HCT116 (cell line): ENCODE results near the gene IRF3. TPM values are rescaled to one million over a fixed set of nuclear protein-coding genes. Genes with fewer than 3 reads are reported as not detected.

Experiments
- ATAC-seq: fragments of 200-7000 bp; cut with Tn5 transposase; 2 replicates; pipeline ENCODE4 v1.9.1; 2020; ENCODE audit warnings: mild to moderate bottlenecking, moderate library complexity
- BruUV-seq: library from RNA; stranded (reverse); fragments of 400-500 nt; replicated peaks from 2 replicates; lab custom pipeline; 2021; lab: Mats Ljungman, UMichigan
- CTCF ChIA-PET: fragments of 300-600 bp; sonication (Branson Sonifier 250); formaldehyde crosslinking; loops from one replicate; lab custom pipeline; 2021; ENCODE audit warnings: antibody characterized with exemption; lab: Charles Lee
- POLR2A ChIA-PET: fragments of 300-600, 350-600 bp; sonication (Branson Sonifier 250); formaldehyde crosslinking; loops from one replicate; lab custom pipeline; 2021; ENCODE audit warnings: antibody characterized with exemption; lab: Charles Lee
- RAD21 ChIA-PET, 2 experiments: fragments of 300-600 bp; sonication (Branson Sonifier 250); formaldehyde crosslinking; loops; one replicate each; lab custom pipeline; 2023; ENCODE audit warnings: low total read pairs in 2 of 2; ENCODE audit not compliant: uncharacterized antibody in 2 of 2, unreplicated experiment in 2 of 2, low non-redundant PET in 1 of 2; lab: Charles Lee
- DNase-seq: peaks from one replicate; pipeline ENCODE4 v3.0.0-alpha.2; 2010; ENCODE audit warnings: low read depth, low spot score
- H2AFZ ChIP-seq: fragments of 200-600 bp; shearing (Covaris generic), sonication (generic); 2 replicates; pipeline ENCODE4 v1.6.1; 2017; ENCODE audit warnings: low read depth, mixed run types, mixed read lengths, antibody characterized with exemption, low read length; ENCODE audit not compliant: poor library complexity, severe bottlenecking
- H3K27ac ChIP-seq: 2 replicates; pipeline ENCODE4 v1.5.1; 2012; ENCODE audit warnings: low read depth, low read length
- H3K27me3 ChIP-seq: fragments of 200-600 bp; sonication (generic); 2 replicates; pipeline ENCODE4 v1.6.1; 2016; ENCODE audit warnings: mixed run types, low read length, mixed read lengths; ENCODE audit not compliant: insufficient read depth
- H3K36me3 ChIP-seq, 2 experiments: fragments of 200-500 bp in 1 of 2; fragments of 200-600 bp in 1 of 2; sonication (Bioruptor generic) in 1 of 2; sonication (generic) in 1 of 2; 2 replicates each; pipeline versions ENCODE4 v1.5.1 to v1.6.1; 2014 to 2016; ENCODE audit warnings: low read length in 2 of 2, inconsistent platforms in 1 of 2, mixed read lengths in 1 of 2, mixed run types in 1 of 2; ENCODE audit not compliant: insufficient read depth in 2 of 2, control insufficient read depth in 1 of 2
- H3K4me1 ChIP-seq, 2 experiments: fragments of 200-600 bp in 1 of 2; sonication (generic) in 1 of 2; 2 replicates each; pipeline versions ENCODE4 v1.5.1 to v1.6.1; 2012 to 2017; ENCODE audit warnings: low read length in 2 of 2, inconsistent platforms in 1 of 2, mild to moderate bottlenecking in 1 of 2, mixed read lengths in 1 of 2, mixed run types in 1 of 2, moderate library complexity in 1 of 2; ENCODE audit not compliant: insufficient read depth in 2 of 2, control insufficient read depth in 1 of 2
- H3K4me2 ChIP-seq: fragments of 200-600 bp; sonication (generic); 2 replicates; pipeline ENCODE4 v1.6.1; 2017; ENCODE audit warnings: mixed run types, low read length, mixed read lengths
- H3K4me3 ChIP-seq, 2 experiments: fragments of 200-600 bp in 1 of 2; sonication (generic) in 1 of 2; replicated peaks in 1 of 2; 2 replicates each; pipeline ENCODE4 v1.5.1; 2011 to 2016; ENCODE audit warnings: low read length in 2 of 2, control low read depth in 1 of 2, low read depth in 1 of 2, mild to moderate bottlenecking in 1 of 2, mixed read lengths in 1 of 2, mixed run types in 1 of 2
- H3K79me2 ChIP-seq: fragments of 200-600 bp; sonication (generic); 2 replicates; pipeline ENCODE4 v1.6.1; 2017; ENCODE audit warnings: mild to moderate bottlenecking, mixed run types, low read length, moderate library complexity, mixed read lengths; ENCODE audit not compliant: insufficient read depth
- H3K9ac ChIP-seq: fragments of 200-600 bp; sonication (generic); 2 replicates; pipeline ENCODE4 v1.6.1; 2016; ENCODE audit warnings: low read length, mixed read lengths
- H3K9me2 ChIP-seq: fragments of 200-600 bp; sonication (generic), shearing (Covaris generic); 2 replicates; pipeline ENCODE4 v1.6.1; 2017; ENCODE audit warnings: mixed run types, mild to moderate bottlenecking, moderate library complexity; ENCODE audit not compliant: insufficient read depth
- H3K9me3 ChIP-seq, 2 experiments: fragments of 200-500 bp in 1 of 2; fragments of 200-600 bp in 1 of 2; sonication (Bioruptor generic) in 1 of 2; sonication (generic) in 1 of 2; 2 replicates each; pipeline ENCODE4 v1.6.1; 2014 to 2017; ENCODE audit warnings: low read length in 2 of 2, mixed read lengths in 2 of 2, inconsistent platforms in 1 of 2, low read depth in 1 of 2, mild to moderate bottlenecking in 1 of 2, mixed run types in 1 of 2, moderate library complexity in 1 of 2; ENCODE audit not compliant: control insufficient read depth in 1 of 2, insufficient read depth in 1 of 2
- H4K20me1 ChIP-seq: fragments of 200-600 bp; sonication (generic), shearing (Covaris generic); 2 replicates; pipeline ENCODE4 v1.6.1; 2017; ENCODE audit warnings: mixed run types, mild to moderate bottlenecking, moderate library complexity; ENCODE audit not compliant: insufficient read depth
- CBX3 ChIP-seq: IDR thresholded peaks from 2 replicates; pipeline ENCODE4 v1.6.1; 2012; ENCODE audit warnings: low read depth
- CEBPB ChIP-seq: IDR thresholded peaks from 2 replicates; pipeline ENCODE4 v1.6.1; 2012; ENCODE audit warnings: low read depth
- FOSL1 ChIP-seq: IDR thresholded peaks from 2 replicates; pipeline ENCODE4 v1.6.1; 2012; ENCODE audit warnings: low read depth
- MAX ChIP-seq: IDR thresholded peaks from 2 replicates; pipeline ENCODE4 v1.6.1; 2012
- POLR2AphosphoS5 ChIP-seq: IDR thresholded peaks from 2 replicates; pipeline ENCODE4 v1.6.1; 2011; ENCODE audit warnings: mild to moderate bottlenecking, low read depth, low read length, moderate library complexity
- RAD21 ChIP-seq: IDR thresholded peaks from 2 replicates; pipeline ENCODE4 v1.6.1; 2012; ENCODE audit warnings: low read depth, mild to moderate bottlenecking
- SIN3A ChIP-seq: IDR thresholded peaks from 2 replicates; pipeline ENCODE4 v1.6.1; 2012; ENCODE audit warnings: low read depth
- TCF7L2 ChIP-seq: IDR thresholded peaks from 2 replicates; pipeline ENCODE4 v1.7.0; 2011; ENCODE audit warnings: borderline replicate concordance, inconsistent platforms; ENCODE audit not compliant: insufficient read depth, insufficient read length; ENCODE audit errors: extremely low read depth
- YY1 ChIP-seq: IDR thresholded peaks from 2 replicates; pipeline ENCODE4 v1.6.1; 2011; ENCODE audit warnings: low read length, low read depth, moderate library complexity, mild to moderate bottlenecking; ENCODE audit not compliant: insufficient replicate concordance; ENCODE audit errors: extremely low read depth
- ZFX ChIP-seq: fragments of 450-650 bp; IDR thresholded peaks from 2 replicates; pipeline ENCODE4 v1.6.1; 2017
- intact Hi-C: fragments of 100-400 bp; cut with micrococcal nuclease; formaldehyde crosslinking; loops from 2 replicates; pipeline ENCODE4 v1.10.0; 2022
- total RNA-seq: library from RNA; stranded (reverse); gene quantifications from one replicate; pipeline ENCODE4 v1.2.1, GENCODE V29; 2021; ENCODE audit not compliant: unreplicated experiment
- TF ChIP-seq, protein P1 (sequence below): IDR thresholded peaks from 2 replicates; pipeline ENCODE4 v1.6.1; 2011; ENCODE audit warnings: mild to moderate bottlenecking, low read length, moderate library complexity; ENCODE audit not compliant: insufficient replicate concordance; ENCODE audit errors: extremely low read depth
- TF ChIP-seq, protein P2 (sequence below): IDR thresholded peaks from 2 replicates; pipeline ENCODE4 v1.6.1; 2012

Gene IRF3
- total RNA-seq, 1 experiment from 2014 or later = 129 TPM

DNA sequence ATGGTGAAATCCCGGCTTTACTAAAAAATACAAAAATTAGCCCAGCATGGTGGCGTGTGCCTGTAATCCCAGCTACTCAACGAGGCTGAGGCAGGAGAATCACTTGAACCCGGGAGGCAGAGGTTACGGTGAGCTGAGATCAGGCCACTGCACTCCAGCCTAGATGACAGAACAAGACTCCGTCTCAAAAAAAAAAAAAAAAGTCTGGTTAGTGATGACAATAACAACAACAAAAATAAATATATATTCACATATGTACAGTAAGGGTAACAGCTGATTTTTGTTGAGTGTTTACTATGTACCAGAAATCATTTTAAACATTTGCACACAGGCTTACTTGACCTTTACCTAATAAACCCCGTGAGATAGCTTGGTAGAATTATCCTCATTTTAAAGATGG lies 48.7 kb downstream of the IRF3 start:
- CTCF ChIA-PET = no interaction called here
- Histone ChIP-seq H3K27me3 (no peaks in the 10 kb centered on the region), H3K4me3 (no peak overlapping the region), H3K36me3 (peaks cover 21 to 28% of the 10 kb centered on the region in 2 experiments; a peak in 3 of 4 replicates), H3K4me2 (no peak overlapping the region), H3K27ac (no peak overlapping the region), H3K9me3 (no peaks in the 10 kb centered on the region), H3K4me1 (peaks cover 28 to 31% of the 10 kb centered on the region in 2 experiments), H2AFZ (no peak overlapping the region), H3K9ac (no peak overlapping the region), H3K79me2 (peaks cover 41% of the 10 kb centered on the region), H3K9me2 (no peaks in the 10 kb centered on the region), H4K20me1 (peaks cover 7% of the 10 kb centered on the region; the same call in 1 of the 2 replicates)
- no peak for ATAC-seq
- BruUV-seq = no TSS peak
- no peak for DNase-seq
- POLR2A ChIA-PET = interaction anchor here (0.6 kb wide), 2 partner anchors 623 to 736 kb away, joined by 3 to 4 read pairs; partner anchors contain the start of gene RUVBL2
- RAD21 ChIA-PET = no interaction called here
- no peak for TF ChIP-seq TCF7L2
- no peak for TF ChIP-seq MAX
- TF ChIP-seq CBX3 = no peak
- no peak for TF ChIP-seq CEBPB
- TF ChIP-seq, protein P1, sequence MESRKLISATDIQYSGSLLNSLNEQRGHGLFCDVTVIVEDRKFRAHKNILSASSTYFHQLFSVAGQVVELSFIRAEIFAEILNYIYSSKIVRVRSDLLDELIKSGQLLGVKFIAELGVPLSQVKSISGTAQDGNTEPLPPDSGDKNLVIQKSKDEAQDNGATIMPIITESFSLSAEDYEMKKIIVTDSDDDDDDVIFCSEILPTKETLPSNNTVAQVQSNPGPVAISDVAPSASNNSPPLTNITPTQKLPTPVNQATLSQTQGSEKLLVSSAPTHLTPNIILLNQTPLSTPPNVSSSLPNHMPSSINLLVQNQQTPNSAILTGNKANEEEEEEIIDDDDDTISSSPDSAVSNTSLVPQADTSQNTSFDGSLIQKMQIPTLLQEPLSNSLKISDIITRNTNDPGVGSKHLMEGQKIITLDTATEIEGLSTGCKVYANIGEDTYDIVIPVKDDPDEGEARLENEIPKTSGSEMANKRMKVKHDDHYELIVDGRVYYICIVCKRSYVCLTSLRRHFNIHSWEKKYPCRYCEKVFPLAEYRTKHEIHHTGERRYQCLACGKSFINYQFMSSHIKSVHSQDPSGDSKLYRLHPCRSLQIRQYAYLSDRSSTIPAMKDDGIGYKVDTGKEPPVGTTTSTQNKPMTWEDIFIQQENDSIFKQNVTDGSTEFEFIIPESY = no peak
- TF ChIP-seq ZFX = no peak
- TF ChIP-seq POLR2AphosphoS5 = no peak
- no peak for TF ChIP-seq FOSL1
- no peak for TF ChIP-seq SIN3A
- TF ChIP-seq, protein P2, sequence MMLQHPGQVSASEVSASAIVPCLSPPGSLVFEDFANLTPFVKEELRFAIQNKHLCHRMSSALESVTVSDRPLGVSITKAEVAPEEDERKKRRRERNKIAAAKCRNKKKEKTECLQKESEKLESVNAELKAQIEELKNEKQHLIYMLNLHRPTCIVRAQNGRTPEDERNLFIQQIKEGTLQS = no peak
- no peak for TF ChIP-seq YY1
- TF ChIP-seq RAD21 = no peak
- intact Hi-C loops = no loop called here
